ENCODE results near the gene HSBP1L1.

DNA sequence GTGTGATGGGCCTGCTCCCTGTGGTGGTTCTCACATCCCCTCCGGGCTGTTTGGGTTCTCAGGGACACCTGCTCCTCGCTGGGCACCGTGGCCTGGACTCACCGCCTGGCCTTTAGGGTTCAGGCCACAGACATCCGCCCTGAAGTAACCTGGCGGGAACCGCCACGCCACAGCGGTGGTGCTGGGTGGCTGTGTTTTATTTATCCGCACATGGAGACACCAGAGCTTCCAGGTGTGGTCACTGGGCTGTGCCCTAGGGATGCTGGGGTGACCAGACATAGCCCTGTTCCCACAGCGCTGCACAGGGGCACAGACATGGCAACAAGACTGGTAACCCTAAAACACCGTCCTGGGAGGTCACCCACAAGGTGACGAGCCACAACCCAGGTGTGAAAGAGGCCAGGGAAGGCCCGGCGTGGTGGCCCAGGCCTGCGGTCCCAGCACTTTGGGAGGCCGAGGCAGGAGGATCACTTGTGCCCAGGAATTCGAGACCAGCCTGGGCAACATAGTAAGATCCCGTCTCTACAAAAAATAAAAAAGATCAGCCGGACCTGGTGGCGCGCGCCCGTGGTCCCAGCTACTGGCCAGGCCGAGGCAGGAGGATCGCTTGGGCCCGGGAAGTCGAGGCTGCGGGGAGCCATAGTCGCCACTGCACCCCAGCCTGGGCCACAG is 649 bp upstream of the HSBP1L1 start:
- TF ChIP-seq, protein P1, sequence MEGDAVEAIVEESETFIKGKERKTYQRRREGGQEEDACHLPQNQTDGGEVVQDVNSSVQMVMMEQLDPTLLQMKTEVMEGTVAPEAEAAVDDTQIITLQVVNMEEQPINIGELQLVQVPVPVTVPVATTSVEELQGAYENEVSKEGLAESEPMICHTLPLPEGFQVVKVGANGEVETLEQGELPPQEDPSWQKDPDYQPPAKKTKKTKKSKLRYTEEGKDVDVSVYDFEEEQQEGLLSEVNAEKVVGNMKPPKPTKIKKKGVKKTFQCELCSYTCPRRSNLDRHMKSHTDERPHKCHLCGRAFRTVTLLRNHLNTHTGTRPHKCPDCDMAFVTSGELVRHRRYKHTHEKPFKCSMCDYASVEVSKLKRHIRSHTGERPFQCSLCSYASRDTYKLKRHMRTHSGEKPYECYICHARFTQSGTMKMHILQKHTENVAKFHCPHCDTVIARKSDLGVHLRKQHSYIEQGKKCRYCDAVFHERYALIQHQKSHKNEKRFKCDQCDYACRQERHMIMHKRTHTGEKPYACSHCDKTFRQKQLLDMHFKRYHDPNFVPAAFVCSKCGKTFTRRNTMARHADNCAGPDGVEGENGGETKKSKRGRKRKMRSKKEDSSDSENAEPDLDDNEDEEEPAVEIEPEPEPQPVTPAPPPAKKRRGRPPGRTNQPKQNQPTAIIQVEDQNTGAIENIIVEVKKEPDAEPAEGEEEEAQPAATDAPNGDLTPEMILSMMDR (conservative IDR thresholded peaks at IDR 0.05 in 1 of 2, IDR thresholded peaks at IDR 0.05 in 1 of 2; ENCODE audit: low read depth in 1 of 2, low read length in 2 of 2): no peak
- no peak for TF ChIP-seq EZH2 (IDR thresholded peaks at IDR 0.05; ENCODE audit: low read length, missing control alignments)

All from fibroblast of lung (primary cell).